AG04450 (cell line): Measurements from ENCODE around the gene TXNDC12. TPM values are rescaled to one million over a fixed set of nuclear protein-coding genes. Genes with fewer than 3 reads are reported as not detected.

Experiments
- CTCF ChIA-PET: fragments of 300-600, 350-600 bp; formaldehyde crosslinking; extraction: SDS; loops from one replicate; lab custom pipeline; 2022; ENCODE audit warnings: antibody characterized with exemption, inconsistent platforms; lab: Charles Lee
- POLR2A ChIA-PET: fragments of 350-600 bp; formaldehyde crosslinking; extraction: SDS; loops from one replicate; lab custom pipeline; 2021; ENCODE audit warnings: antibody characterized with exemption, inconsistent platforms; lab: Yijun Ruan, JAX
- DNase-seq: peaks from one replicate; pipeline ENCODE4 v3.0.0-alpha.2; 2011; ENCODE audit warnings: low read depth, low spot score
- H3K27ac ChIP-seq: one replicate; pipeline ENCODE4 v1.5.1; 2012; ENCODE audit warnings: low read depth, low read length, control low read depth
- H3K27me3 ChIP-seq: one replicate; pipeline ENCODE4 v1.6.0; 2012; ENCODE audit warnings: low read length; ENCODE audit not compliant: control insufficient read depth, insufficient read depth
- H3K4me3 ChIP-seq: 2 replicates; pipeline ENCODE4 v1.5.1; 2011; ENCODE audit warnings: mild to moderate bottlenecking, low read depth, low read length, control low read depth
- H3K9me3 ChIP-seq: 2 replicates; pipeline ENCODE4 v1.5.1; 2012; ENCODE audit warnings: low read length; ENCODE audit not compliant: control insufficient read depth, insufficient read depth
- polyA plus RNA-seq: library from polyadenylated mRNA; depleted of rRNA; stranded (reverse); fragments of >200 nt; gene quantifications from 2 replicates; pipeline ENCODE4 v1.2.3, GENCODE V29; 2011; rRNA removed
- small RNA-seq: library from RNA; depleted of rRNA; stranded (forward); fragments of <200 nt; gene quantifications from one replicate; pipeline ENCODE3, GENCODE V24; 2012; ENCODE audit warnings: low read depth; ENCODE audit not compliant: insufficient read length
- TF ChIP-seq, protein P1 (sequence below): IDR thresholded peaks from 2 replicates; pipeline ENCODE4 v1.5.1; 2011; ENCODE audit warnings: low read depth, low read length, control low read depth, inconsistent platforms

TXNDC12 gene
- polyA plus RNA-seq, 1 experiment: 55.8 TPM

DNA sequence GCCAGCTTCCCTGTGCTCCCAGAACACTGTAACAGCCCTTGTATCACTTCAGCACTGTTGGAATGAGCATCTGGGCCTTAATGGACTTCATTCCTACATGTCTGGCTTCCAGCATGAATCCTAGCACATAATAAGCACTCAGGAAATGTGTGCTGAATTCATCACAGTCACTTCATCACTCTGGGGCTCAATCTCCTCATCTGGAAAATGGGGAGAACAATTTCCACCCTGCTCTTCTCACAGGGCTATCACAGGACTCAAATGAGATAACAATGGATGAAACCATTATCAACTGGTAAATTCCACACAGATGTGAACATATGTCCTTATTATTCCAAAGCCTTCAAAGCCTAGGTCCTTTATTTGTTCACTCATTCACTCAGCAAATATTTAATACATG, 76.9 kb downstream of the TXNDC12 start:
- TF ChIP-seq, protein P1, sequence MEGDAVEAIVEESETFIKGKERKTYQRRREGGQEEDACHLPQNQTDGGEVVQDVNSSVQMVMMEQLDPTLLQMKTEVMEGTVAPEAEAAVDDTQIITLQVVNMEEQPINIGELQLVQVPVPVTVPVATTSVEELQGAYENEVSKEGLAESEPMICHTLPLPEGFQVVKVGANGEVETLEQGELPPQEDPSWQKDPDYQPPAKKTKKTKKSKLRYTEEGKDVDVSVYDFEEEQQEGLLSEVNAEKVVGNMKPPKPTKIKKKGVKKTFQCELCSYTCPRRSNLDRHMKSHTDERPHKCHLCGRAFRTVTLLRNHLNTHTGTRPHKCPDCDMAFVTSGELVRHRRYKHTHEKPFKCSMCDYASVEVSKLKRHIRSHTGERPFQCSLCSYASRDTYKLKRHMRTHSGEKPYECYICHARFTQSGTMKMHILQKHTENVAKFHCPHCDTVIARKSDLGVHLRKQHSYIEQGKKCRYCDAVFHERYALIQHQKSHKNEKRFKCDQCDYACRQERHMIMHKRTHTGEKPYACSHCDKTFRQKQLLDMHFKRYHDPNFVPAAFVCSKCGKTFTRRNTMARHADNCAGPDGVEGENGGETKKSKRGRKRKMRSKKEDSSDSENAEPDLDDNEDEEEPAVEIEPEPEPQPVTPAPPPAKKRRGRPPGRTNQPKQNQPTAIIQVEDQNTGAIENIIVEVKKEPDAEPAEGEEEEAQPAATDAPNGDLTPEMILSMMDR: no peak
- ChIA-PET POLR2A (no interaction called here), CTCF (no interaction called here)
- Histone ChIP-seq H3K4me3 (no peak overlapping the region), H3K27me3 (no peaks in the 10 kb centered on the region), H3K9me3 (no peaks in the 10 kb centered on the region), H3K27ac (no peak overlapping the region)
- no peak for DNase-seq

- ChIA-PET POLR2A (no interaction called here), CTCF (no interaction called here)
Measured at GRCh38 chr1:51976846-51977602, 78.0 kb downstream of the TXNDC12 start.

DNA sequence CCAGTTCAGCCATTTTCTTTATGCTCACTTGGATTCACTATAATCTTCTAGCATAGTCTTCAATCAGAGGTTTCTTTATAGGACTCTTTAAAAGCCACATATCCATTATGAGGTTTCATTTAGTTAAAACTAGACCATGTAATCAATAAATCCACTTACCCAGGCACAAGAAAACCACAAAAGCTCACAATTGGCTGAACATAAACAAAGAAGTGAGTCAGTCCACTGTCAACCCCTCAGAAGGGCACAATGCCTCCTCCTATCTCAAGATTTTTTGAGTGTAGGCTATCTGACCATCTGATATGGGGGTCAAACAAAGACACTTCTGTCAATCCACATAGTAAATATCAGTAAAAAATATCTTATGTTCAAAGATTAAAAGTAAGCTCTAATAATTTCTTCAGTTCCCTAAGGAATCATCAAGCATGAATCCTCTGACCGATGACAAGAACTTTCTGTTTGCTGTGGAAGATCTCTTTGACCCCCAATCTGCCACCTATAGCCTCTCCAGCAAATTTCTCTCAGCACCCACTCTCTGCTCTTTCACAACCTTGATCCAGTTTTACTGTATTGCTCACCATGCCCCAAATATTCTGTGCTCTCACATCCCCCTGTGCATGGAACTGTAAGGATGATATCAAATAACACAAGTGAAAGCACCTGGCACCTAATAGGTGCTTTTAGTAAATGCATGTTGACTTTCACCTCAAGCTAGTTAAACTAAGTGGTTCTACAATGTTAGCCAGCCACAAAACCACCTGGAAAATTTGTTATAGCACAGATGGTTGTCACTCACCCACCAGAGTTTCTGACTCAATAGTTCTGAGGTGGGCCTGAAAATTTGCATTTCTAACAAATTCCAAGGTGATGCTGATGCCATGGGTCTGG, 81.2 kb downstream of the TXNDC12 start:
- no peak overlapping the region for H3K4me3 ChIP-seq
- no peak for DNase-seq
- no peaks in the 10 kb centered on the region for H3K9me3 ChIP-seq
- ChIA-PET CTCF (no interaction called here), POLR2A (no interaction called here)
- no peak overlapping the region for H3K27ac ChIP-seq
- TF ChIP-seq, protein P1: no peak
- no peaks in the 10 kb centered on the region for H3K27me3 ChIP-seq

More at GRCh38 chr1:51976846-51977602, 78.0 kb downstream of the TXNDC12 start:
- DNase-seq: no peak
- Histone ChIP-seq H3K9me3 (no peaks in the 10 kb centered on the region), H3K27me3 (no peaks in the 10 kb centered on the region), H3K27ac (no peak overlapping the region), H3K4me3 (no peak overlapping the region)
- TF ChIP-seq, protein P1: no peak

Small RNA genes lying within 50 kb of the gene (small RNA-seq; reads per million reads assigned to genes)
- gene RN7SL290P (not detected), gene RNA5SP48 (not detected)

Other genes starting within 250 kb of the TXNDC12 start
- 172 and 177 TPM in 2 replicates for gene NRDC, start 176.5 kb downstream of the TXNDC12 start, polyA plus RNA-seq
- 28.4 and 28.6 TPM in 2 replicates for gene RAB3B, start 64.5 kb downstream of the TXNDC12 start, polyA plus RNA-seq
- gene KTI12, start 21.4 kb downstream of the TXNDC12 start, polyA plus RNA-seq: 9.8 and 10.5 TPM in 2 replicates
- 59.7 and 86.6 TPM in 2 replicates for gene BTF3L4, start 1.1 kb upstream of the TXNDC12 start, polyA plus RNA-seq
- gene ZFYVE9, start 86.9 kb upstream of the TXNDC12 start, polyA plus RNA-seq: 19.7 and 20.7 TPM in 2 replicates